Activated T-cell treated with anti-CD3 and anti-CD28 coated beads for 4 hours (primary cell): Measurements from ENCODE around the gene THBD.

Source experiments
- DNase-seq: peaks from one replicate; pipeline ENCODE4 v3.0.0-alpha.2; 2020

Gene THBD

GRCh38 chr20:23005776-23006175 lies 43.7 kb downstream of the THBD start:
- no peak for DNase-seq

DNA sequence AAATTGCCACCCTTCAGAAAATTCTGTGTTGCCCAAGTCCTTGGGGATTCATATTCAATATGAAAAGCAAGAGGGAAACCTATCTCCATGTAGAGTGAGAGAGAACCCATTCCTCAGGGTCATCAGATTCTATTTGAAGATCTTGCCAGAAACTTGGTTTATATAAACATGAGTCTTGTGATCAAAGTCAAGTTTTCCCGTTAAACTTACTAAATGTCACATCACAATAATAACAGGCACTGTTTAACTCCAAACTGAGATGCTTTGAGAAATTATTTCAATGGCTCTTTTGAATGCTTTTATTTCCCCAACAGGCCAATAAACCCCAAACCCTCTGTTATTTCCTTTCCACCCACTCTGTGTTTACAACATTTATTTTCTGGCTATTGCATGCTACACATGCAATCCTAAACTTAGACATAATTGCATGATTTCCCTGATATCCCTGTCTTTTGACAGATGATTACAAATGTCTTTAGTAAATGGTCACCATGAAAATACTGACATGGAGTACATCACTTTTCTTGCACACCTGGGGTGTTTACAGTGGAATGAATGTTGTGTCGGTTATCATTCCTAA lies 45.5 kb downstream of the THBD start:
- DNase-seq: no peak

DNA sequence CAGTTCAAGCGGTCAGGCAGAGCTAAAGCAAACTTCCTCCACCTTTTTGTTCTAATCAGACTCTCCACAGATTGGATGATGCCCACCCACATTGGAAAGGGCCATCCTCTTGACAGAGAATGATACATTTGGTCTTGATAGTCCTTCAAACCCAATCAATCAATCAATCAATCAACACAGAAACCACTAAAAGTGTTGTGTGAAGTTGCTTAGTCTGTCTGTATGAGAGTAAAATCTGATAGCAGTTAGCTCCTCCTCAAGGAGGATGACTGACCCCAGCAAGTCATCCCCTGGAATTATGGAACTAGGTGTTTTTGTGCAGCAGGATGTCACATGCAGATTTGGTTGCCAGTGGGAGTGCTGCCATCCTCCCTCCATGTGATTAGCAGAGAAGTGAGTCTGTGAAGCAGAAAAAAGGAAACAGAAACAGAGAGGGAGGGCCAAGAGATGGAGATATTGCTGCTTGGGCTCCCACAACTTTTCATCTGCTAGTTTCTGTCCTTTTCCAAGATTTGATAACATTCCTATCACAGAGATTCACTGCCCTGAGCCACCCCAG lies 46.3 kb downstream of the THBD start:
- DNase-seq: no peak

- no peak for DNase-seq
Observed at GRCh38 chr20:23002276-23002675, 47.2 kb downstream of the THBD start.

- no peak for DNase-seq
Observed at GRCh38 chr20:23000232-23000947, 49.1 kb downstream of the THBD start.

GRCh38 chr20:22999756-23000155 lies 49.7 kb downstream of the THBD start:
- no peak for DNase-seq

DNA sequence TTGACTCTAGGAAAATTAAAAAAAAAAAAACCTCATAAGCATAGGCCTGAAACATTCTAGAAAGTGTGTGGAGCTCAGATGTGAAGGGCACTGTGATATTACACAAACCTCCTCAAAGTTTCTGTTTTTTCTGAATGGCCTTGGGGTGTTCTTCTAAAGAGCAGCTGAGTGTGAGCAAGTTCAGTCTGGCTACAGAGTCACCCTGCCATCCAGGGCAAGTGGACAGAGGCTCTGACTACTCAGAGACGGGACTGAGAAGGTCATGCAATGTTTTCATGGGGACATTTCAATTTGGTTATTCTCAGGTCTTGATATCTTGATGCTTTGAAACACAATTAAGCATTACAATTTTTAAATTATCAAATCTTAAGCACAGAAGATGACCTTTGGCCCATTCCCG lies 51.0 kb downstream of the THBD start:
- no peak for DNase-seq

- DNase-seq: no peak
Observed at GRCh38 chr20:22995923-22996322, 53.5 kb downstream of the THBD start.
